ELR (cell line): Measurements from ENCODE around the gene TMEM179B.
A peak's percentile ranks its signal among the peaks of the same experiment; 100 is the strongest.
"Not testable (repeated sequence)": the region's sequence is repeated elsewhere in the genome, so short reads cannot be mapped to it uniquely, and the experiment has no call there.

ENCODE experiments used
- DNase-seq: peaks from one replicate; pipeline ENCODE4 v3.0.0-alpha.2; 2015; ENCODE audit warnings: low read depth

The TMEM179B gene

DNA sequence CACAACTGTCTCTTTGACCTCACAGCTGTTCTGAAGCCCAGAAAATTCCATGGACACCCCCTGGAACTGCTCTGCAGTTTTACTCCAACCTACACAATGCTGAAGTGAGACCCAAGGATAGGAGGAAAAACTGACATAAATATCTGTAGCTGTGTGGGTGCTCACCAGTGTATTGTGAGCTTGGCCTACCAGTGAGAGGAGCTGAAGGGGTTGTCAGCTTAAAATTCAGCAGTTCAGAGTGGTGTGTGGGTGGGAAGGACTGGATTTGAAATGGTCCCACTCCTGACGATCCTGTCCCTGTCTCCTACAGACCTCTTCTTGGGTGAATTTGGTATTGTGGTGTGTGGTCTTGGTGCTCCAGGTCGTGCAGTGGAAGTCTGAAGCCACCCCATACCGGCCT lies 2.4 kb downstream of the TMEM179B start:
- no peak for DNase-seq

- peak; percentile 87 for DNase-seq
These were observed 4.4 kb downstream of the TMEM179B start, which contains the start of gene TMEM223 for GRCh38 chr11:62791501-62792201. TMEM223 (minus strand) TSS chr11:62792006; CDS start chr11:62791994, 12 bp downstream.

- DNase-seq: no peak
These were observed 5.0 kb downstream of the TMEM179B start for GRCh38 chr11:62792202-62792575.

DNA sequence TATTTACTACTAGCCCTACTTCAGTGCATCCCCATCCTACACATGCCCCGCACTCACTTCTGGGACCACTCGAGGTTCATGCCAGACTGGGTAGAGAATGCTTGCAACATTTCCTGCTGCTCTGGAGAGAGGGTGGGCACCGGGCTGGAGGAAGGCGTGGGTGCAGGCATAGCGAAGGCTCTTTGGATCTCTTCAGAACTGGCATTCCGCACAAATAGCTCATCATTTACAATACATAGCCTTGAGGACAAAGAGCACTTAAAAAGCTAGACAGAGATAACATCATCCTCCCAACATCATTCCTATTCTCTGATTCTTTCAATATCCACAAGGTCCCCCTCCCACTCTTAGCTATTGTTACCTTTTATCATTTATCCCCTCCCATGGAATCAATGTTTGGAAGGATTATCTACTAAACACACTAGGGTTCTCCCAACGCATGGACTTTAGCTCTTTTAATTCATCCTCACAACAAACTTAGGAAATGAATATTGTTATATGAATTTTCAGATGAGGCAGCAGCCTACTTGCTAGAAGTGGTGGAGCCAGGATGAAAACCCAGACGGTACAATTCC lies 7.1 kb downstream of the TMEM179B start:
- peak; percentile 38 for DNase-seq

DNA sequence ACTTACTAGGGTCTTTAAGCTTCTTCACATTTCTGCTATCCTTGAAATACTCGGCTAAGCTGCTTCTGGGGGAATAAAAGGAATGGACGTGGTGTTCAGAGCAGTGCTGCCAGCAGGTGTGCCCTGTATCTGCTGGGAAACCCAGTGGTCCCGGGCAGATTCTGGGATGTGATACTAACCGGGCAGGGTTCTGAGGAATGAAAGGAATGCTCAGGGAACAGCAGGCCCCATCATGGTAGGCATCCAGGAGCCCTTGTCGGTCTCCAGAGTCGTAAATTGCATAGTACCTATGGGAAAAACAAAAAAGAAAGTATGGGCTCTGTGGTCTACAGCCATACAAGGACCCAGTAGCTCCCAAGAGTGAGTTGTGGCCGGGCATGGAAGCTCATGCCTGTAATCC lies 9.1 kb downstream of the TMEM179B start:
- DNase-seq: no peak

DNA sequence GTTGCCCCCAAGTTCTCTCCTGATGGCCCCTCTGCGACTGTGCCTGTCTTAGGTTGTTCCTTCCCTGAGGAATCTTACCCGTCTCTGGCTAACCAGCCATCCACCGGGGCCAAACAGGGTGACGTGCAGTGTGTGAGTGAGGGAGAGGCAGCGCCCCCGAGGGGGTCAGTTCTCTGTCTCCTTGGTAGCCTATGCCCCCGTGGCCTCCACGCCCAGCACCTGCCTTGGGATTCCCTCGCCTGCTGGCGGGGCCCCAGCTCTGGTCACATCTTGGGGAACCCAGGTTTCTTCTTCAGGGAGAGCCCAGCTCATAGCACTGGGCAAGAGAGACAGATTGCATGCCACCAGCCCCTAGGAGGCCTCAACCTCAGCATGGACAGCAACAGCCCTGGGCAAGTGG lies 12.3 kb downstream of the TMEM179B start:
- no peak for DNase-seq

GRCh38 chr11:62801071-62801470 lies 13.9 kb downstream of the TMEM179B start:
- no peak for DNase-seq

- DNase-seq: peak; percentile 58
These were observed 17.3 kb downstream of the TMEM179B start for GRCh38 chr11:62804310-62805075.

GRCh38 chr11:62805076-62805892 lies 18.1 kb downstream of the TMEM179B start, which contains the start of gene NXF1:
NXF1 (minus strand) TSS chr11:62805440; CDS start chr11:62805356, 84 bp downstream.
- DNase-seq: peak; percentile 94

DNA sequence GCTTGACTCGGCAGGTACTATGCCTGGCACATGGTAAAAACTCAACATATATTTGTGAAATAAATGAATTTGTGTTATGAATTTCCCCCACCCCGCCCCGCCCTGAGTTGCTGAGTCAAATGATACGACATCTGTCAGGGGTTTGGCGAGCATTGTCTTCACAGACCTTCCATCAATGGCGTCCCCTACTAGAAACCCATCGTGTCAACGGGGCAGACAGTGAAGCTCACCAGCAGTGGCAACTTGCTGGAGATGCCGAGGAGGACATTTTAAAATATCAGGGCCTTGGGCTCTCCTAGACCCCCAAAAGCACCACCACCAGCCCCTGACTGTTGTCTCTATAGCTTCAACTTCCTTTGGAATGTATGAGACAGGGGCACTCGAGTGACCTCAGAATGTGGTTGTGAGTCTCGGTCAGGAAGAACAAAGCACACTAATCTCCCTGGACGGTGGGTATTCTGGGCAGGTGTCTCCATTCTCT lies 18.8 kb downstream of the TMEM179B start:
- peak; percentile 57 for DNase-seq

DNA sequence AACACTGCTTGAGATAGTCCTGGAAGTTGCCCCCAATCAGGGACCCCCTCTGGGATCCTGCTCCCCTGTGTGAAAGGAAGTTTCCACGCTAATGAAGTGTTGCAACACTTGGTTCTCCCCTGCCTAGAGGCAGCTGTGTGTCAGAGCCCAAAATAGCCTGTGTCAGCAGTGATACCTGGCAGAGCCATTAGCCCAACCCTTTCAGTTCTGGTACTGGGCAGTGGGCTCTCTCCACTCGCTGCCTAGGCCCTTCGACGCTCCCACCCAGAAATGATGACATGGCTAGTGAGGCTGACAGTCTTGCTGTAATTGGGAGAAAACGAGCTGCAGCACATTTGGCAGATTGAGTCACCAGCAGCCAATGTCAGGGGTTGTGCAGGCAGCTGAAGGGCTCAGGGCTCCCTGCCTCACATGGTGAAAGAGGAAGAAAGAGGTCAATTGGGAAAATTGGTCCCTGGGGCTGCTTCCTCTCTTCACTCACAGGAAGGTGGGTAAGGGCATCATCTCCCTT lies 19.5 kb downstream of the TMEM179B start:
- peak; percentile 42 for DNase-seq

GRCh38 chr11:62810748-62811147 lies 23.5 kb downstream of the TMEM179B start:
- no peak for DNase-seq

- no peak for DNase-seq
These were observed 24.5 kb downstream of the TMEM179B start for GRCh38 chr11:62811659-62812058.

DNA sequence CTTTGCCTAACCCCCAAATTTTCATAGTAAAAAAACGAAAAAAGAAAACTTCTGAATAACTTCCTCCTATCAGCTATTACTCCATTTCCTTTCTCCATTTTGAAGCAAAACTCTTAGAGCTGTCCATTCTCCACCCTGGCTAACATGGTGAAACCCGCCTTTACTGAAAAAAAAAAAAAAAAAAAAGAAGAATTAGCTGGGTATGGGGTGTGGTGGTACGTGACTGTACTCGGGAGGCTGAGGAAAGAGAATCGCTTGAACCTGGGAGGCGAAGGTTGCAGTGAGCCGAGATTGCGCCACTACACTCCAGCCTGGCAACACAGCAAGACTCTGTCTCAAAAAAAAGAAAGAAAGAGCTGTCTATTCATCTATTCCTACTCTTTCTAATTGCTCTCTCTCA lies 29.4 kb downstream of the TMEM179B start:
- no peak for DNase-seq

GRCh38 chr11:62817129-62817528 lies 29.9 kb downstream of the TMEM179B start:
- DNase-seq: no peak

GRCh38 chr11:62823677-62824076 lies 36.5 kb downstream of the TMEM179B start:
- DNase-seq: no peak

GRCh38 chr11:62828130-62828529 lies 40.9 kb downstream of the TMEM179B start:
- DNase-seq: not testable (repeated sequence)

DNA sequence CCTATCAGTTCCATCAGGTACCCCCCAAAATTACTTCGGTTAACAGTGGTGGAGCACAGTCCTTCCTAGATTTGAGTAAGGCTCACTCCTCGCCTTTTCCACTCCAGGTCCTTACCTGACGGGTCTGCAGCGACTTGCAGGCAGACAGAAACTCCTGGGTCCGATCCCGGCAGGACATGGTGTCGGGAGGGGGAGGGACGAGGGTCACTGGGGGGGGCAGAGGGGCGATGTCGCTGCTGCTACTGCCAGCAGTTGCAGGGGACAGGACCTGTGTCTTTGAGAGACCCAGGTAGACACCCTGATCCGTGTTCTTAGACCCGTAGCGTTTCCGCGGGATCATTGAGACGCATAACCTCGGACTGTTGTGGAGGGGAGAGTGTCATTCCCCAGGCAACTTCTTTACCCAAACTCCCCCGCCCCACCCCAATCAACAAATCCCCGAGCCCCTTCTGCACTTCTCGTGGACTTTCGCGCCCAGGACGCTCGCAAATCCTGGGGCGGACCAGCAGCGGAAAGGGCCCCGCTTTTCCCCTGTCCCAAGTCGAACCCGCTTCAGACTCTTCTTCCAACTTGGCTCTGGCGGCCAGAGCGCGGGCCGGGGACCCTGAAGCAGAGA lies 43.8 kb downstream of the TMEM179B start:
- DNase-seq: no peak

- peak; percentile 99 for DNase-seq
These were observed 44.5 kb downstream of the TMEM179B start, which contains the start of gene STX5 for GRCh38 chr11:62831520-62832335. STX5 (minus strand) TSS chr11:62832051; CDS start chr11:62831243, 808 bp downstream.
